LNCaP clone FGC (cell line): ENCODE data around the gene RBM6.

ENCODE experiments used
- DNase-seq: peaks from one replicate; pipeline ENCODE4 v3.0.0-alpha.2; 2011; ENCODE audit warnings: low read depth
- H3K4me3 ChIP-seq: 2 replicates; pipeline ENCODE4 v1.5.1; 2011; ENCODE audit warnings: mild to moderate bottlenecking, low read depth, low read length, control low read depth
- CTCF ChIP-seq: IDR thresholded peaks from 2 replicates; pipeline ENCODE4 v1.5.1; 2012; ENCODE audit warnings: mild to moderate bottlenecking; ENCODE audit not compliant: control insufficient read depth, insufficient read depth; ENCODE audit errors: extremely low read depth

The RBM6 gene

DNA sequence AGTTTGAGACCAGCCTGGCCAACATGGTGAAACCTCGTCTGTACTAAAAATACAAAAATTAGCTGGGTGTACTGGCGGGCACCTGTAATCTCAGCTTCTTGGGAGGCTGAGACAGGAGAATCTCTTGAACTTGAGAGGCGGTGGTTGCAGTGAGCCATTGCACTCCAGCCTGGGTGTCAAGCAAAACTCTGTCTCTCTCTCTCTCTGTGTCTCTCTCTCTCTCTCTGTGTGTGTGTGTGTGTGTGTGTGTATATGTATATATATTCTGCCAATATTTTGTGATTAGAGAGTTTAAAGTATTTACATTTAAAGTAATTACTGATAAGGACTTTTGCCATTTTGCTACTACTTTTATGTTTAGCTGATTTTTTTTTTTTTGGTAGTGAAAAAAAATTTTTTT is 15.7 kb downstream of the RBM6 start:
- H3K4me3 ChIP-seq = no peak overlapping the region
- no peak for TF ChIP-seq CTCF
- no peak for DNase-seq

DNA sequence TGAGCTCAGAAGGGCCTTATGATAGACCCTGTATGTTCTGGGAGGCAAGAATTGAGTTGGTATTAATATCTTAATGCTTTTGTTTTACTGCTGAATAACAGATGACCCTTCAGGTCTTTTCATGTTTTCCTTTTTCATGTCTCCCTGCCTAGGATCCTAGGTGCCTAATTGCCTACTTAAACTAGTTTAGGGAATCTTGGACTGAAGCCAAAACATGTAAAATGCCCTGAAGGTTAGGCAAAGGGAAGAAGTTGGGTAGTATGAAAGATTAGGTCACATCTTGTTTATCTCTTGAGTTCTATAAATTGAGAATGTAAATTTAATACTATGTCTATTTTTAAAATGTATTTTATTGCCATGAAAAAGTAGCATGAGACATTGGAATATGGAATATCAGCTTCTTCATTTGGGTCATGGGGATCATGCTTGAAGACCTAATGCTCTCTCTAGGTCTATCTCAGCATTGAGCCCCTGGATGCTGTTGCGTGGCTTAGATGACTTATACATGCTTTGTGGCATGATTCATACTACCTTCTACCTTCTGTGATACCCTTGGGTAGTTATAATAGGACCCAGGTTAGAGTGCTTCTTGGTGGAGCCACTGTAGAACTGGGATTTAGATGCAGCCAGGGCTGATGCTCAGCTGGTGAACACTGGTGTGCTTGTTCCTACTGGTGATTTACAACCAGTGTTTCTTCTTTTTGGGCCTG is 26.4 kb downstream of the RBM6 start:
- no peak overlapping the region for H3K4me3 ChIP-seq
- no peak for TF ChIP-seq CTCF
- DNase-seq = no peak

- no peak overlapping the region for H3K4me3 ChIP-seq
- DNase-seq = no peak
- TF ChIP-seq CTCF = no peak
Measured at GRCh38 chr3:49967291-49967690, 27.3 kb downstream of the RBM6 start.

- DNase-seq = no peak
- no peak overlapping the region for H3K4me3 ChIP-seq
- no peak for TF ChIP-seq CTCF
Measured at GRCh38 chr3:49968346-49968745, 28.4 kb downstream of the RBM6 start.

GRCh38 chr3:49972656-49973055 is 32.7 kb downstream of the RBM6 start:
- DNase-seq = no peak
- TF ChIP-seq CTCF = no peak
- no peak overlapping the region for H3K4me3 ChIP-seq

GRCh38 chr3:49976942-49977341 is 37.0 kb downstream of the RBM6 start:
- H3K4me3 ChIP-seq = no peak overlapping the region
- TF ChIP-seq CTCF = no peak
- no peak for DNase-seq

DNA sequence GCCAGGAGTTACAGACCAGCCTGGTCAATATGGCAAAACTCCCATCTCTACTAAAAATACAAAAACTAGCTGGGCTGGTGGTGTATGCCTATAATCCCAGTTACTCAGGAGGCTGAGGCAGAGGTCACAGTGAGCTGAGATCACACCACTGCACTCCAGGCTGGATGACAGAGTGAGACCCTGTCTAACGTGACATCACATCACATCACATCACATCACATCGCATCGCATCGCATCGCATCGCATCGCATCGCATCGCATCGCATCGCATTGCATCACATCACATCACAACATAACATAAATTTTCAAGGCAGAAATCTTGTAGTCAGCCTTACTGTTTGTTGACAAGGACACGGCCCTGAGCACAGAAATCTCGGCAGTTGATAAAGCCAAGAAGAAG is 44.4 kb downstream of the RBM6 start:
- no peak for DNase-seq
- no peak for TF ChIP-seq CTCF
- no peak overlapping the region for H3K4me3 ChIP-seq
